ENCODE data around the gene SNTB2.
"Not testable (repeated sequence)": the region's sequence is repeated elsewhere in the genome, so short reads cannot be mapped to it uniquely, and the experiment has no call there.

The SNTB2 gene

DNA sequence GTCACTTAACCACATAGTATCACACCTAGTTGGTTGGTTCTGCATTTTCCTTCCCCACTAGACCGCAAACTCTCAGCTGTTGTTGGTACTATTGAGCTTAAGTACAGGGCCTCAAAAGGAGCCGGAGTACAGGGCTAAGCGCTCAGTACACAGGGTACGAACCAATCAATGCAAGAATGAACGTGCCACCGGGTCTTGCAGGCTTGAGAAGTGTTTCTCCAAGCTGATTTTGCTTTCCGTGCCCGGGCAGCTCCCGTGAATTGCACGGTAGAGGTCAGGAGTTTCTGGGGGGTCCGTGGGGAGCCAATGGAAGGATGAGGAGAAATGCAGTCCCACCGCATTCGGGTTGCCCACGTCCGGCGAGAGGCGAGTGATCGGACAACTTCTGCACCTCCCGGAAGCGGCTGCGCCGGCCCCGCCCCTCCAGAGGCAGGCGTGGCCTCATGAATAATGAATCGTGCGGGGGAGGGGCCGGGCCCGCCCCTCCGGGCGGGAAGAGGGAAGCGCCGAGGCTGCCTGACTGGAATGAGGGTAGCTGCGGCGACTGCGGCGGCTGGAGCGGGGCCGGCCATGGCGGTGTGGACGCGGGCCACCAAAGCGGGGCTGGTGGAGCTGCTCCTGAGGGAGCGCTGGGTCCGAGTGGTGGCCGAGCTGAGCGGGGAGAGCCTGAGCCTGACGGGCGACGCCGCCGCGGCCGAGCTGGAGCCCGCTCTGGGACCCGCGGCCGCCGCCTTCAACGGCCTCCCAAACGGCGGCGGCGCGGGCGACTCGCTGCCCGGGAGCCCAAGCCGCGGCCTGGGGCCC lies at the start of gene SNTB2:
TSS of gene SNTB2 (plus strand) at position 523 of the 804 bp plus-strand sequence. CDS start at position 526, 3 bp downstream.
- peak; percentile 54 for DNase-seq

GRCh38 chr16:69138608-69139007 lies 48.4 kb upstream of the SNTB2 start:
- DNase-seq, result no peak

DNA sequence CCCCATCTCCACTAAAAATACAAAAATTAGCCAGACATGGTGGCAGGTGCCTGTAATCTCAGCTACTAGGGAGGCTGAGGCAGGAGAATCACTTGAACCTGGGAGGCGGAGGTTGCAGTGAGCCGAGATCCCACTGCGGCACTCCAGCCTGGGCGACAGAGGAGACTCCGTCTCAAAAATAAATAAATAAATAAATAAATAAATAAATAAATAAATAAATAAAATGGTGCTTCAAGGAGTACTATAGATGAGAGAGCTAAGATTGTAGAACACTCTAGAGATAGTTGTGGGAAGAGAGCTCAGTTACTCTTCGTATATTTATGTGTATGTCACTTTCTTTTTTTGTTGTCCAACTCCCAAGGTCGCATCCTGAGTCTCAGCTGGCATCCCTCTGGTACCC lies 47.5 kb upstream of the SNTB2 start:
- not testable (repeated sequence) for DNase-seq

DNA sequence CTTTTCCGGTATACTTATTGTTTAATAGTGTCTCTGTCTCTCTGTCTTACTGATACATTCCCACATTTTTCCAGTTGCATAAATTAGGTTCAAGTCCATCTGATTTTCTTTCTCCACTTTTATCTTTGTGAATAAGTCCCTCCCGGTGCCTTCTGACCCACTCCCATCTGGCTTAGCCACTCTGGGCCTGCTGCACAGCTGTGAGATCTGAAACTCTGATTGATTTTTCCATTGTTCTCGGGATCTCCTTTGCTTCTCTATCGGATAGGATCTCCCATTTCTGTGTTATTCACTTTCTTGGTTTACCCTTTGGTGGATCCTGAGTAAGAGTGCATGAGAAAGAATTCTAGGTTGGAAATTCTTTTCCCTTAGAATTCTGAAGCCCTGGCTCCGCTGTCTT lies 46.0 kb upstream of the SNTB2 start:
- no peak for DNase-seq

- no peak for DNase-seq
Observed at GRCh38 chr16:69141936-69142335, 45.0 kb upstream of the SNTB2 start.

- no peak for DNase-seq
Observed at GRCh38 chr16:69143116-69143515, 43.8 kb upstream of the SNTB2 start.

GRCh38 chr16:69145658-69146057 lies 41.3 kb upstream of the SNTB2 start:
- no peak for DNase-seq

DNA sequence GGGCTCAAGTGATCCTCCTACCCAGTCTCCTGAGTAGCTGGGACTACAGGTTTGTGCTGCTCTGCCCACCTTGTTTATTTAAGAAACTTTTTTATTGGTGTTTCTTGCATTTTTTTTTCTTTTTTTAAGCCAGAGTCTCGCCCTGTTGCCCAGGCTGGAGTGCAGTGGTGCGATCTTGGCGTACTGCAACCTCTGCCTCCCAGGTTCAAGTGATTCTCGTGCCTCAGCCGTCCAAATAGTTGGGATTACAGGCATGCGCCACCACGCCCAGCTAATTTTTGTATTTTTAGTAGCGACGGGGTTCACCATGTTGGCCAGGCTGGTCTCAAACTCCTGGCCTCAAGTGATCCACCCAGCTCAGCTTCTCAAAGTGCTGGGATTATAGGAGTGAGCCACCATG lies 37.3 kb upstream of the SNTB2 start:
- not testable (repeated sequence) for DNase-seq

- peak; percentile 56 for DNase-seq
Observed at GRCh38 chr16:69150146-69150865, 36.7 kb upstream of the SNTB2 start.

DNA sequence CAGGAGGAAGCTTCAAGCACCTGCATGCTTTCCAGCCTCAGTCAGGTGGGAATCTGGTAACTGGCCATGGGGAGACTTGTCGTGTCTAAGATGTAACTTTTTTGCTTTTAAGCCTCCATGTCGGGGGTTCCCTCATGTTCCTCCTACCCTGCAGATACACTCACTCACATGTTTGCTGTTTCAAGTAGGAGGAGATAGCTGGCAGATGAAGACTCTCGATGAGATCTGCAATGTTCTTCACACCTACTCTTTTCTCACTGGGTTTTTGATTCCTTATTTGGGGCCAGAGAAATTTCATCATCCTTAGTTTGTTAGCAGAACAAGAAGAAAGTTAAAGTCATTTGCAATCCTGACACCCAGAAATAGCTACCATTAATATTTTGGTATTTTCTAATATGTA lies 29.8 kb upstream of the SNTB2 start:
- DNase-seq, result no peak

GRCh38 chr16:69160192-69160591 lies 26.8 kb upstream of the SNTB2 start:
- DNase-seq, result no peak

GRCh38 chr16:69165584-69165983 lies 21.4 kb upstream of the SNTB2 start:
- no peak for DNase-seq

GRCh38 chr16:69166221-69166833 lies 20.6 kb upstream of the SNTB2 start:
- no peak for DNase-seq

DNA sequence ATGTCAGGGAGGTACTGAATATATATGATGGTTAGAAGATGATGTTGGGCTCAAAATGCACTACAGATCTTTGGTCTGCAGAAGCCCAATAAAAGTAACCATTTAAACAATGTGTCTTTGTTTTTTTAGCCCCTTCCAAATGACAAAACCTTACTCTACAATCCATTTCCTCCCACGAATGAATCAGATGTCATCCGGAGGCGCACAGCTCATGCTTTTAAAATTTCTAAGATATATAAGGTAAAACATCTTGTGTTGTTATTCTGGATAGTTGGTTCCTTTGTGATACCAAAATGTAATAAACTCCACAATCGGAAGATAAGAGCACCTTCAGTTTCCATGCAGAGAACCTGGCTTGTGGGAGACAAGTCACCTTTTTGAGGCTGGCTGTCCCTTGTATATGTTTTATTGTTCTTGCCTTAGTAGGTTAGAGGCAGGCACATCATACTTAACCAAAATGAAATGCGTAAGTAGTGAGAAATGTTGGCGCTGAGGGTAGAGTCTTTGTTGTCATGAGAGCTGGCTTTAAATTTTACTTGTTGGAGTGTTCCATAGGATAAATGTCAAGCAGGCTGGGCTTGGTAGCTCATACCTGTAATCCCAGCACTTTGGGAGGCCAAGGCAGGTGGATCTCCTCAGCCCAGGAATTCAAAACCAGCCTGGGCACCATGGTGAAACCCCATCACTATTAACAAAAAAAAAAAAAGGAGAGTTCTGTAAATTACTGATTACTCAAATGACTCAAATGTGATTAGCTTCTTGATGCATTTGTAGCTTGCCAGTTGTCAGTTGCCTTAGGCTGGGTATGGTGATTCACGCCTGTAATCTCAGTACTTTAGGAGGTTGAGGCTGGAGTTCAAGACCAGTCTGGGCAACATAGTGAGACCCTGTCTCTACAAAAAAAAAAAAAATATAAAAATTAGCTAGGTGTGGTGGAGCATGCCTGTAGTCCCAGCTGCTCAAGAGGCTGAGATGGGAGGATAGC lies 19.7 kb upstream of the SNTB2 start:
- DNase-seq, result no peak

DNA sequence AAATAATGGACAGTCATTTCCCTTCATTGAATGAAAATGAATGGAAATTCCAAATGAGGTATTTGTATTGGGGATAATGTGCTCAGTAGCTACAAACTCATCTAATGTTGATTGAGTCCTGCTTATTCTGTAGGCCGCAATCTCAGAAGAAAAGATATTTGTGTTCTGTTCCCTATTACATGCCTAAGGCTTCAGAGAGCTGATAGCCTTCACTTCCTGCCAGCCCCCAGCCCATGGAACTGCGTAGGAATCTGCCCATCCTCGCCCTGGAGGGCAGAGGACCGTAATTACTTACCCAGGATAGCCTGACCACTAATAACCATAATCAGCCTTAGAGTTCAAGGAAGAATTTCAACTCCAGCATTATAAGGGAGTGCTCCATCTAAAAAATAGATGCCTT lies 17.9 kb upstream of the SNTB2 start:
- DNase-seq, result no peak

DNA sequence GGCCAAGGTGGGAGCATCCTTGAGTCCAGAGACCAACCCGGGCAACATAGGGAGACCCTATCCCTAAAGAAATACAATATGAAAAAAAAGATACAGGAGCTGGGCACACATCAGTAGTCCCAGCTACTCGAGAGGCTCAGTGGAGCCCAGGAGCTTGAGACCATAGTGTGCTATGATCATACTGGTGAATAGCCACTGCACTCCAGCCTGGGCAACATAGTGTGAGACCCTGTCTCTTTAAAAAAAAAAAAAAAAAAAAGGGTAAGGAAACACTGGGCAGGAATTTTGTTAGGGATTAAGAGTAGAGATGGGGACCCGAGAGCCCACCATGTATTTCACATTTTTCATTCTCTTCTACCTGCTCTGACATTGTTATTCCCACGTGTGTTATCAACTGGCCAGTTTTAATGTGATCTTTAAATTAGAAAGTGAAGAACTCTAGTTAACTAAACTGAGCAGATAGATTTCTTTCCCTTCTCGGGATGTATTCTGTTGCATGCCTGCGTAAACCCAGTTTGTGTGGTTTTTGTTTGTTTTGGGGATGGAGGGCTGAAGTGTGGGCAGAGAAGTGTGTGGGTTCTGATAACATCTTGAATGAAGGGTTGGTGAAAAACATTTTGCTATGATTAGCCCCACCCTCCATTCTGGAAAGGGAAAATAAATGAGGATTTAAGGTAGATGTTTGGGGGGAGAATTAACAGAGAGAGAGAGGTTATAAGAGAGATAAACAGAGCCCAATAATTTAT lies 17.2 kb upstream of the SNTB2 start:
- DNase-seq, result no peak

- no peak for DNase-seq
Observed at GRCh38 chr16:69171325-69172084, 15.5 kb upstream of the SNTB2 start.

GRCh38 chr16:69176033-69176800 lies 10.7 kb upstream of the SNTB2 start:
- no peak for DNase-seq

DNA sequence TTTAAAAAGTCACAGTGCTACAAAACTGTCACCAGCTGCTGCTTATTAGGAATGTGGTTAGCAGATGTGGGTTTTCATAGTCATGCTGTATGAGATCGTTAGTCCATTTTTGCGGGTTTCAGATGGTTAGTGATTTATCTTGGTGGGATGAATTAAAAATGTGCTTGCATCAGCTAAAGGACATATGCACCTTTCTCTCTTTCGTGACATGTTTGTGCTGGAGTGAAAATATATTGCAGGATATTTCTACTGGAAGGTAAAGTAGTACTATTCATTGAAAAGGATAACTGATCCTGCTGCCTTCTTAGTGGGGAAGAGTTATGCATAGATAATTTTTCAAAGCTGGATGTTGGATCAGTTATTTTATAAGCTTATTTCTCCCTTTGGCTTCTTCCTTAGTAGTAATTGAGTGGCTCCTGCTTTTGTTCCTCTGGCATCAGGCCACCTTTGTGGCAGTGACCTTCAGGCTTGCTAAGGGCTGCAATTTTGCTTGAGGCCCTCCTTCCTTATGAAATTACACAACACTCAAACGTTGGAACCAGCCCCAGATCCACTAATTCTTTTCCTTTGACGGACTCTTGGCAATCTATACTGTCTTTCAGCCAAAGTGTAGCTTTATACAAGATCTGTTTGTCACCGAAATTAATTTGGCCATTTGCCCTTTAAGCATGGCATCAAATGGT lies 7.5 kb upstream of the SNTB2 start:
- no peak for DNase-seq

- no peak for DNase-seq
Observed at GRCh38 chr16:69180011-69180338, 7.0 kb upstream of the SNTB2 start.

All from KG1 (cell line).